IMR-90 (cell line): ENCODE results near the gene SH3D21. TPM values are rescaled to one million over a fixed set of nuclear protein-coding genes. Genes with fewer than 3 reads are reported as not detected.

Experiments used
- ATAC-seq: fragments of 200-7000 bp; cut with Tn5 transposase; 2 replicates; pipeline ENCODE4 v1.9.1; 2020; ENCODE audit warnings: low read depth, mild to moderate bottlenecking, moderate library complexity
- BruUV-seq: library from RNA; stranded (reverse); fragments of 400-500 nt; replicated peaks from 2 replicates; lab custom pipeline; 2021; lab: Mats Ljungman, UMichigan
- CTCF ChIA-PET: fragments of 300-600 bp; formaldehyde crosslinking; extraction: SDS; loops from one replicate; lab custom pipeline; 2021; ENCODE audit warnings: antibody characterized with exemption; lab: Yijun Ruan, JAX
- POLR2A ChIA-PET: fragments of 300-600 bp; sonication (Branson Sonifier 250); formaldehyde crosslinking; loops from one replicate; lab custom pipeline; 2022; ENCODE audit warnings: antibody characterized with exemption; ENCODE audit not compliant: unreplicated experiment; lab: Charles Lee
- DNase-seq: peaks from one replicate; pipeline ENCODE4 v3.0.0; 2013
- H2AFZ ChIP-seq: replicated peaks from 2 replicates; pipeline ENCODE3; 2013; ENCODE audit warnings: low read length, mild to moderate bottlenecking; ENCODE audit not compliant: poor library complexity
- H2AK5ac ChIP-seq: 2 replicates; pipeline ENCODE4 v1.6.1; 2013; ENCODE audit warnings: low read depth, low read length, inconsistent platforms
- H2AK9ac ChIP-seq: replicated peaks from 2 replicates; pipeline ENCODE3; 2013; ENCODE audit warnings: mild to moderate bottlenecking, low read depth, low read length, moderate library complexity; ENCODE audit not compliant: poor library complexity
- H2BK120ac ChIP-seq: 2 replicates; pipeline ENCODE4 v1.6.1; 2013; ENCODE audit warnings: low read depth, low read length, inconsistent platforms
- H2BK15ac ChIP-seq: 3 replicates; pipeline ENCODE4 v1.6.1; 2013; ENCODE audit warnings: low read depth, low read length, inconsistent platforms
- H2BK20ac ChIP-seq: 2 replicates; pipeline ENCODE4 v1.6.1; 2013; ENCODE audit warnings: low read depth, mild to moderate bottlenecking, inconsistent platforms, low read length, moderate library complexity
- H2BK5ac ChIP-seq: 2 replicates; pipeline ENCODE4 v1.6.1; 2013; ENCODE audit warnings: mild to moderate bottlenecking, low read depth, low read length, inconsistent platforms; ENCODE audit not compliant: poor library complexity, severe bottlenecking
- H3K14ac ChIP-seq: replicated peaks from 2 replicates; pipeline ENCODE4 v1.6.1; 2013; ENCODE audit warnings: low read depth, low read length, inconsistent platforms
- H3K18ac ChIP-seq: 2 replicates; pipeline ENCODE4 v1.6.1; 2013; ENCODE audit warnings: low read depth, low read length, control low read depth
- H3K23ac ChIP-seq: 2 replicates; pipeline ENCODE4 v1.6.1; 2013; ENCODE audit warnings: low read depth, low read length, inconsistent platforms
- H3K27ac ChIP-seq: 2 replicates; pipeline ENCODE4 v1.5.1; 2013; ENCODE audit warnings: mild to moderate bottlenecking, control low read depth, low read length; ENCODE audit not compliant: insufficient read depth
- H3K27me3 ChIP-seq: 2 replicates; pipeline ENCODE4 v1.6.1; 2013; ENCODE audit warnings: low read length; ENCODE audit not compliant: control insufficient read depth, insufficient read depth
- H3K36me3 ChIP-seq: 2 replicates; pipeline ENCODE4 v1.6.1; 2013; ENCODE audit warnings: low read length, mixed read lengths; ENCODE audit not compliant: control insufficient read depth, insufficient read depth
- H3K4ac ChIP-seq: 2 replicates; pipeline ENCODE4 v1.6.1; 2013; ENCODE audit warnings: low read depth, low read length, inconsistent platforms
- H3K4me1 ChIP-seq: 2 replicates; pipeline ENCODE4 v1.6.1; 2013; ENCODE audit warnings: low read length, mixed read lengths; ENCODE audit not compliant: control insufficient read depth, insufficient read depth
- H3K4me2 ChIP-seq: 2 replicates; pipeline ENCODE4 v1.6.1; 2013; ENCODE audit warnings: low read depth, mild to moderate bottlenecking, control low read depth, low read length, moderate library complexity
- H3K4me3 ChIP-seq: 2 replicates; pipeline ENCODE4 v1.5.1; 2013; ENCODE audit warnings: low read depth, mild to moderate bottlenecking, control low read depth, low read length, moderate library complexity; ENCODE audit not compliant: insufficient read depth
- H3K56ac ChIP-seq: 2 replicates; pipeline ENCODE4 v1.6.1; 2013; ENCODE audit warnings: low read length, inconsistent platforms; ENCODE audit not compliant: insufficient read depth; ENCODE audit errors: extremely low read depth
- H3K79me1 ChIP-seq, 2 experiments: 2 replicates each; pipeline ENCODE4 v1.6.1; 2013; ENCODE audit warnings: low read length in 2 of 2, inconsistent platforms in 1 of 2, low read depth in 1 of 2
- H3K9ac ChIP-seq: 2 replicates; pipeline ENCODE4 v1.6.1; 2013; ENCODE audit warnings: low read depth, low read length, control low read depth
- H3K9me1 ChIP-seq: 2 replicates; pipeline ENCODE4 v1.6.1; 2013; ENCODE audit warnings: low read length, inconsistent platforms; ENCODE audit not compliant: insufficient read depth
- H3K9me3 ChIP-seq: 2 replicates; pipeline ENCODE4 v1.6.1; 2013; ENCODE audit warnings: low read length; ENCODE audit not compliant: control insufficient read depth, insufficient read depth
- H4K20me1 ChIP-seq: 2 replicates; pipeline ENCODE4 v1.6.1; 2013; ENCODE audit warnings: low read length, inconsistent platforms; ENCODE audit not compliant: insufficient read depth
- H4K5ac ChIP-seq: 2 replicates; pipeline ENCODE4 v1.6.1; 2013; ENCODE audit warnings: mild to moderate bottlenecking, low read depth, low read length, control low read depth
- H4K8ac ChIP-seq, 2 experiments: 2 replicates each; pipeline ENCODE4 v1.6.1; 2013; ENCODE audit warnings: low read depth in 2 of 2, low read length in 2 of 2, control low read depth in 1 of 2, inconsistent platforms in 1 of 2
- H4K91ac ChIP-seq: 2 replicates; pipeline ENCODE4 v1.6.1; 2013; ENCODE audit warnings: low read depth, low read length, inconsistent platforms; ENCODE audit not compliant: insufficient read depth
- BHLHE40 ChIP-seq: fragments of 150-350 bp; IDR thresholded peaks from 2 replicates; pipeline ENCODE4 v1.6.1; 2016; ENCODE audit warnings: mild to moderate bottlenecking, low read depth, low read length
- CEBPB ChIP-seq: IDR thresholded peaks from 2 replicates; pipeline ENCODE4 v1.6.1; 2012; ENCODE audit warnings: low read depth, low read length, improper control_type of control experiment
- CHD1 ChIP-seq: IDR thresholded peaks from 2 replicates; pipeline ENCODE4 v1.6.1; 2012; ENCODE audit warnings: low read depth, low read length, improper control_type of control experiment
- CTCF ChIP-seq: conservative IDR thresholded peaks from 2 replicates; pipeline ENCODE4 v1.5.1; 2012; ENCODE audit warnings: mild to moderate bottlenecking, low read depth, low read length, improper control_type of control experiment
- ELK1 ChIP-seq: fragments of 150-350 bp; IDR thresholded peaks from 2 replicates; pipeline ENCODE4 v1.6.1; 2016; ENCODE audit warnings: low read depth, mild to moderate bottlenecking, low read length, moderate library complexity, borderline replicate concordance
- FOS ChIP-seq: fragments of 150-350 bp; IDR thresholded peaks from 2 replicates; pipeline ENCODE4 v1.6.1; 2016; ENCODE audit warnings: low read depth, low read length
- MAFK ChIP-seq: IDR thresholded peaks from 2 replicates; pipeline ENCODE4 v1.6.1; 2012; ENCODE audit warnings: low read depth, low read length, improper control_type of control experiment
- MAZ ChIP-seq: IDR thresholded peaks from 2 replicates; pipeline ENCODE4 v1.6.1; 2012; ENCODE audit warnings: low read depth, mild to moderate bottlenecking, low read length, improper control_type of control experiment, moderate library complexity, borderline replicate concordance
- MXI1 ChIP-seq: IDR thresholded peaks from 2 replicates; pipeline ENCODE4 v1.6.1; 2012; ENCODE audit warnings: low read depth, mild to moderate bottlenecking, low read length, moderate library complexity, borderline replicate concordance
- NFE2L2 ChIP-seq: fragments of 150-350 bp; IDR thresholded peaks from 2 replicates; pipeline ENCODE4 v1.6.1; 2016; ENCODE audit warnings: low read depth, mild to moderate bottlenecking, low read length
- POLR2A ChIP-seq: IDR thresholded peaks from 2 replicates; pipeline ENCODE4 v1.6.1; 2012; ENCODE audit warnings: mild to moderate bottlenecking, low read depth, low read length
- RAD21 ChIP-seq: IDR thresholded peaks from 2 replicates; pipeline ENCODE4 v1.6.1; 2012; ENCODE audit warnings: low read length, improper control_type of control experiment
- RCOR1 ChIP-seq: IDR thresholded peaks from 2 replicates; pipeline ENCODE4 v1.6.1; 2012; ENCODE audit warnings: mild to moderate bottlenecking, low read length, improper control_type of control experiment; ENCODE audit not compliant: insufficient replicate concordance
- RFX5 ChIP-seq: IDR thresholded peaks from 2 replicates; pipeline ENCODE4 v1.8.0; 2012; ENCODE audit warnings: low read depth, mild to moderate bottlenecking, low read length, moderate library complexity
- SMC3 ChIP-seq: fragments of 150-350 bp; IDR thresholded peaks from 2 replicates; pipeline ENCODE4 v1.6.1; 2016; ENCODE audit warnings: low read depth, mild to moderate bottlenecking, antibody characterized with exemption, low read length, moderate library complexity
- USF2 ChIP-seq: fragments of 150-350 bp; IDR thresholded peaks from 2 replicates; pipeline ENCODE4 v1.6.1; 2017; ENCODE audit warnings: mild to moderate bottlenecking, antibody characterized with exemption, low read length, low read depth
- WGBS, 2 experiments: methylation state at CpG; one replicate each; pipeline versions ENCODE4 v1.1.5 to v1.1.7; 2013; ENCODE audit warnings: missing lambda C conversion rate in 2 of 2; ENCODE audit not compliant: insufficient read length in 1 of 2; ENCODE audit errors: extremely low coverage in 2 of 2; 5-methylcytosine and 5-hydroxymethylcytosine counted together
- dilution Hi-C: fragments of 300-500 bp; cut with HindIII; formaldehyde crosslinking; loops from one replicate; pipeline ENCODE4 v1.14.3; 2018; ENCODE audit warnings: low sequenced_read_pairs; ENCODE audit not compliant: unreplicated experiment
- in situ Hi-C: fragments of 300-500 bp; cut with MboI; formaldehyde crosslinking; loops from 3 replicates; pipeline ENCODE4 v1.14.3; 2019; ENCODE audit warnings: low sequenced_read_pairs, inconsistent platforms, mixed read lengths
- intact Hi-C: fragments of 100-400 bp; cut with micrococcal nuclease; formaldehyde crosslinking; loops from 2 replicates; pipeline ENCODE4 v1.10.0; 2022
- polyA plus RNA-seq, 3 experiments: library from polyadenylated mRNA; depleted of rRNA; stranded (reverse); fragments of >200 nt; gene quantifications; 2 replicates each; pipeline ENCODE4 v1.2.3, GENCODE V29; 2012; ENCODE audit warnings: low replicate concordance in 1 of 3
- total RNA-seq: library from RNA; depleted of rRNA; stranded (reverse); fragments of >200 nt; gene quantifications from 2 replicates; pipeline ENCODE4 v1.2.3, GENCODE V29; 2012

The SH3D21 gene
- total and polyA plus RNA-seq, 2 of the 4 experiments (the other 2 are of a cell fraction), result 1.8 to 11.9 TPM

GRCh38 chr1:36328713-36329112 is 22.5 kb downstream of the SH3D21 start:
- Histone ChIP-seq H3K27me3 (no peaks in the 10 kb centered on the region), H2AK9ac (no peak overlapping the region), H4K20me1 (no peaks in the 10 kb centered on the region), H4K8ac (no peak overlapping the region), H2AFZ (no peak overlapping the region), H3K4me2 (no peak overlapping the region), H3K36me3 (no peaks in the 10 kb centered on the region), H3K9me1 (peaks cover 18% of the 10 kb centered on the region), H3K18ac (no peak overlapping the region), H3K14ac (no peak overlapping the region), H3K4me3 (no peak overlapping the region), H3K4me1 (peaks cover 14% of the 10 kb centered on the region), H2BK120ac (no peak overlapping the region), H3K56ac (no peak overlapping the region), H3K4ac (no peak overlapping the region), H3K27ac (no peak overlapping the region), H4K5ac (no peak overlapping the region), H3K23ac (no peak overlapping the region), H3K79me1 (peaks cover 0 to 44% of the 10 kb centered on the region in 2 experiments), H2BK20ac (no peak overlapping the region), H2AK5ac (no peak overlapping the region; the same call in 1 of the 2 replicates), H2BK5ac (no peak overlapping the region), H3K9ac (no peak overlapping the region), H3K9me3 (no peaks in the 10 kb centered on the region), H2BK15ac (no peak overlapping the region), H4K91ac (no peak overlapping the region)
- dilution Hi-C loops (no loop called here), intact Hi-C loops (no loop called here), in situ Hi-C loops (no loop called here)
- ChIA-PET CTCF (interaction anchor here (0.6 kb wide), 1 partner anchor 90 kb away, joined by 11 read pairs; no protein-coding TSS in a partner anchor), POLR2A (no interaction called here)
- ATAC-seq, result no peak
- DNase-seq, result no peak
- BruUV-seq, result no TSS peak
- WGBS, 2 experiments, result 71% methylated on average over 4 of the region's 6 CpGs; no CpG with 5 or more reads in 1 of the 2 experiments
- TF ChIP-seq RAD21, result no peak
- TF ChIP-seq USF2, result no peak
- no peak for TF ChIP-seq BHLHE40
- no peak for TF ChIP-seq NFE2L2
- TF ChIP-seq CEBPB, result no peak
- TF ChIP-seq MAFK, result no peak
- no peak for TF ChIP-seq RCOR1
- TF ChIP-seq POLR2A, result no peak
- no peak for TF ChIP-seq ELK1
- TF ChIP-seq MAZ, result no peak
- no peak for TF ChIP-seq SMC3
- no peak for TF ChIP-seq FOS
- no peak for TF ChIP-seq MXI1
- no peak for TF ChIP-seq CTCF
- TF ChIP-seq CHD1, result no peak
- TF ChIP-seq RFX5, result no peak
